Measurements from ENCODE around the gene MOAP1.
"Not testable (repeated sequence)": the region's sequence is repeated elsewhere in the genome, so short reads cannot be mapped to it uniquely, and the experiment has no call there.

MOAP1 gene, protein sequence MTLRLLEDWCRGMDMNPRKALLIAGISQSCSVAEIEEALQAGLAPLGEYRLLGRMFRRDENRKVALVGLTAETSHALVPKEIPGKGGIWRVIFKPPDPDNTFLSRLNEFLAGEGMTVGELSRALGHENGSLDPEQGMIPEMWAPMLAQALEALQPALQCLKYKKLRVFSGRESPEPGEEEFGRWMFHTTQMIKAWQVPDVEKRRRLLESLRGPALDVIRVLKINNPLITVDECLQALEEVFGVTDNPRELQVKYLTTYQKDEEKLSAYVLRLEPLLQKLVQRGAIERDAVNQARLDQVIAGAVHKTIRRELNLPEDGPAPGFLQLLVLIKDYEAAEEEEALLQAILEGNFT

DNA sequence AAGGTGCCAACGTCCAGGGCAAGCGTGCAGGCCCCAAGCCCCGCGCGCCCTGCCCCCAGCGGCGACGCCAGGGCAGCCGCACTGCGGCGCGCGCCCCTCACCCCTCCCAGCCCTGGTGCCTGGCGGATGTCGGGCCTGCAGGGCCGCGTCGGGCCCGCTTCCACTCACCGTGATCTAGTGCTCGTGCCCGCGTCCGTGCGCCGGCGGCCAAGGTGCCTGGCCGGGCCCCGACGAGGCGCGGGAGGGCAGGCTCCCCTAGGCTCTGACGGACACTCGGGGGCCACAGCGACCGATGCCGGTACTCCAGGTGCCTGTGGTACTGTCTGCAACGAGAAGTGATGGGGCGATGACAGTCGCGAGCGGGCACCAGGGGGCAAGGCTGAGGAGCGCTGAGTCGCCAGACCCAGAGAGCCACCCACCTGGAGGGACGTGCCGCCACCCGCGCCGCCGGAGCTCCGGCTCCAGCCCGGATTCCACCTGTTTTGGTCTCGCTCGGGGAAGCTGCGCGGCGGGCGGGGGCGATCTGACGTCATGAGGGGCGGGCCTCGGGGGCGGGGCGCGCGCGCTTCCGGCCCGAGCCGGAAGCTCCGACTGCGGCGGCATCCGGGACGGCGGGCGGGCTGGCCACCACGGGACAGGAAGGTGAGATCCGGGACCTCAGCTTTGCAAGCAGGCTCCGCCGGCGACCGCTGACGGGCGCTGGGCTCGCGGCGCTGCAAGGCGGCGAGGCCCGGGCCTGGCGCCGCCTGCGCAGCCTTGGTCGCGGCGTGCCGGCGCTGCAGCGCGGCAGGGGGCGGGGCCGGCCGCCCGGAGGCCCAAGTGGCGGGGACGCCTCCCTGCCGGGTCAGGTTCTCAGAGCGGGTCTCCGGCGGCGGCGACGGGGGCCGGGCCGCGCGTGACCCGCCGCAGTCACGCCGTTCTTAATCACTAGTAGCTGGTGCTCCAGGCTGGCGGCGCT lies at the start of gene MOAP1, which contains the start of gene LYSET:
Gene MOAP1, minus strand, starts transcription at position 507 of the 958 bp plus-strand sequence. CDS start 655 bp downstream, outside the sequence.
Gene LYSET, plus strand, starts transcription at position 927 of the 958 bp plus-strand sequence. CDS start 89 bp downstream, outside the sequence.
- no peak for DNase-seq (ENCODE audit: low read depth, low spot score)

DNA sequence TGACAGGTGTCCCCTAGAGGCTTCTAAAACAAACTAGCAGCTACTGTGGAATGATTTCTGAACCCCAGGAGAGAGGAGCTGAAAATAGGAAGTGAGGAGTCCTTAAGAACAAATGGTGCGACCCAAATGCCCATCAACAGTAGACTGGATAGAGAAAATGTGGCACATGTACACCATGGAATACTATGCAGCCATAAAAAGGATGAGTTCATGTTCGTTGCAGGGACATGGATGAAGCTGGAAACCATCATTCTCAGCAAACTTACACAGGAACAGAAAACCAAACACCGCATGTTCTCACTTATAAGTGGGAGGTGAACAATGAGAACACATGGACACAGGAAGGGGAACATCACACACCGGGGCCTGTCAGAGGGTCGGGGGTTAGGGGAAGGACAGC lies 48.4 kb upstream of the MOAP1 start:
- DNase-seq (ENCODE audit: low read depth, low spot score), result not testable (repeated sequence)

- DNase-seq (ENCODE audit: low read depth, low spot score), result no peak
These were observed 47.5 kb upstream of the MOAP1 start for GRCh38 chr14:93232159-93232558.

DNA sequence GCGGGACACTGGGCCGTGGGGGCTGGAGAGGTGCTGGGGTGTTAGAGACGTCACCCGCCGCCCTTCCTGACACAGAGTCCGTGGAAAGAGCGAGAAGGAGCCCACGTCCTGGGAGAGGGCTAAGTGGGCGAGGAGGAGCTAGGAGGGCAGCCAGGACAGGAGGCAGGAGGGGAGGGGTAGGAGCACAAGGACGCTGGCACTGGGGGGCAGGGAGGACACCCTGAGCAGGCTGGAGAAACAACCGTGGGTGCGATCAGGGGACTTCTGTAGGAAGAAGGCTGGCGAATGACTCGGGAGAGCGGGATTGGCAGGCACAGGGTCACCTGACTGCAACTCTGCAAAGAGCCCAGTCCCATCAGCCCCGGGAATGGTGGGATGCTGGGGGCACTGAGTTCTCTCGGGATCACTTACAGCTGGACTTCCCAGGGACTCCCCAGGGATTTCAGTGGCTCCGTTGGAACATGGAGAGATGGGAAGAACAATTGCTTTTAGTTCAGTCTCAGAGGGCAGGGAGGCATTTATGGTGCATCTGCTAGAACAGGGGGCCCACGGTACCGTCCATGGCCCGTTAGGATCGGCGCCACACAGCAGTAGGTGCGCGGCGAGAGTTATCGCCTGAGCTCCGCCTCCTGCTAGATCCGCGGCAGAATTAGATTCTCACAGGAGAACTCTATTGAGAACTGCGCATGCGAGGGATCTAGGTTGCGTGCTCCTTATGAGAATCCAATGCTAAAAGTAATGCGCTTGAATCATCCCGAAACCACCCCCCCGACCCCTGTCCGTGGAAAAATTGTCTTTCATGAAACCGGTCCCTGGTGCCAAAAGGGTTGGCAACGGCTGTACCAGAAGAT lies 46.7 kb upstream of the MOAP1 start:
- no peak for DNase-seq (ENCODE audit: low read depth, low spot score)

GRCh38 chr14:93230539-93230938 lies 45.8 kb upstream of the MOAP1 start:
- DNase-seq (ENCODE audit: low read depth, low spot score), result no peak

- DNase-seq (ENCODE audit: low read depth, low spot score), result no peak
These were observed 43.9 kb upstream of the MOAP1 start for GRCh38 chr14:93228550-93228949.

DNA sequence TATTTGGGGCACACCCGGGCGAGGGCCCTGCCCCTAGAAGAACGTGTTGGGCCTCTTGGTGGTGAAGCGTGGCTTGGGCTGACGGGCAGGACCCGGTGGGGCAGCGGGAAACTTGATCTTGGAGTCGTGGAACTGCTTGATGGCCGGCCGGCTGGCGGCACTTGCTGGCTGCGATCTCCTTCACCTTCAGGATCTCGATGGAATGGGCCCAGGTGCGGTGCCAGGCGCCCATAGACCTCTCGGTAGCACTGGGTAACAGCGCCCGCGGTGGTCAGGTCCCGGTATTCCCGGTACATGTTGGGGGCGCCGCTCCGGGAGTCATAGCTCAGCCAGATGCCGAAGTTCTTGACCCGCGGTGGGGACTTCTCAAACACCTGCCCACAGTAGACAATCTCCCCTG lies 38.9 kb upstream of the MOAP1 start:
- DNase-seq (ENCODE audit: low read depth, low spot score), result no peak

DNA sequence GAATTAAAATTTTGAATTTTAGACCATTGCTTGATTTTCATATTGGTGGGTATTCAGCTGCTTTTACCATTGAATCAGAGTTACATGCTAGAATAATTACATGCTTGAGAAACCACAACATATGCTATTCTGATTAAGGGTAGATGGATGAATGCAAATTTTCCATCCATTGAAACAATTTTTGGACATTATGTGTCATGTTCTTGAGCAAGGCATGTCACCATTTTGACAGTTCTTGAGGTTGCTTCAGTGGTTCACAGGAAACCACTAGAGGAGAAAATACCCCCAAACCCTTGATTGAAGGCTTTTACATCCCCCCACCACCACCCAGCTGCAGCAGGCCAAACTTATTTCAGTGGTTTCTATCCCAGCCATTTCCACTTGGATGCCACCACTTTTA lies 35.8 kb upstream of the MOAP1 start:
- no peak for DNase-seq (ENCODE audit: low read depth, low spot score)

DNA sequence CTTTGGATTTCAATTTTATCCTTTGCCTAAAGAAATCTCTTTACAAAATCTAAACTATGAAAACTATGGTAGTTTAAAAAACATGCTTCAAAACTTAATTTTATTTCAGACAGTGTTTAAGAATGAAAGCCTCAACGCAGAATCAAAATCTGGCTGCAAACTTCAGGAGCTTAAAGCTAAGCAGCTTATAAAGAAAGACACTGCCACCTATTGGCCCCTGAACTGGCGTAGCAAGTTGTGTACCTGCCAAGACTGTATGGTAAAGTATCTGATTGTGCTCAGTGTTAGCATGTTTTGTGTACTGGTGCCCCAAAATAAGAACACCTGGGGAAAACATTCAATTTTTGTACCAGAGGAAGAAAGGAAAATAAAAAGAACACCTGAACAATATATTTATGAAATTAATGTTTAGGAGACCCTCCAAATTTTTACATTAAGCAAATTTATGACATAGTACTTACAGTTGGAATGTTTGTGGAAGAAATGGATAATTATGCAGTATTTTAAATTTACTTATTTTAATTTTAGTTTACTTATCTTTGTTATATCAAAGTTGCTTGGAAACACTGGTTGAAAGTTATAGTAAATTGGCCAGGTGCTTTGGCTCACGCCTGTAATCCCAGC lies 34.5 kb upstream of the MOAP1 start:
- peak; percentile 25 for DNase-seq (ENCODE audit: low read depth, low spot score)

GRCh38 chr14:93214598-93214997 lies 29.9 kb upstream of the MOAP1 start:
- no peak for DNase-seq (ENCODE audit: low read depth, low spot score)

GRCh38 chr14:93212432-93212831 lies 27.7 kb upstream of the MOAP1 start:
- DNase-seq (ENCODE audit: low read depth, low spot score), result no peak

DNA sequence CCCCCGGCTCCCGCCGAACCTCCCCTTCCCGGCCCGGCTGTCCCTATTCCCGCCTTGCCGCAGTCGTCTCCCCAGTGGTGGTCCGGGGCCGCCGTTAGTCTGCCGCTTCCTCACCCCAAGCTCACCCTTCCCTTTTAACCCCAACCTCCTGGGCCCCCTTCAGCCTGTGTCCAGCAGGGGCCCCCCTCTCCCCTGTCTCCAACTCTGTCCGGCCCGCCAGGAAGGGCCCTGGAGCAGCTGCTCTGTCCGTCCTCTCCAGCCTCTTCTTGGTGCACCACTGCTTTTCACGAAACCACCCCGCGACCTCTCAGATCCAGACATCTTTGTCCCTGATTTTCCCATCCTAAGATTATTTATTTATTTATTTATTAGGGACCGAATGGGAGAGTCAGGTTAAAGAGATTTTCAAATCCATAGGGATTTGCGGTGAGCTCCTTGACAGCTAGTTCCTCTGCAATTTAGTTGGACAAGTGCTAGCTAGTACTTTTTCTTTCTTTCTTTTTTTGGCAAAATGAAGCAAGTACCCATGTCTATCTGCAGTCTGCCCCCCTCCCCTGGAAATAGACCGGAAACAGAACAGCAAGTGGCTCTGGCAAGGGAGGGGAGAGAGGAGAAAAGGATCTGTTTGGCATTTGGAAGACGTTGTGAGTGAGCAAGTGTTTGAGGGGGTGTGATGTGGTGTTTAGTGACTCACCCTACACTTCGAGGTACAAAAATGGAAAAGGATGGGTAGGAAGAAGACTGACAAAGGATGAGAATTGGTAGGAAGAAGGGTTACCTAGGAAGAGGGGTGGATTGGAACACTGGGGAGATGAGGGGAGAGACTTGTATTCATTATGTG lies 23.0 kb upstream of the MOAP1 start:
- no peak for DNase-seq (ENCODE audit: low read depth, low spot score)

GRCh38 chr14:93206793-93207467 lies 22.2 kb upstream of the MOAP1 start, which contains the start of the genes GON7 and UBR7:
Gene GON7 (minus strand): TSS chr14:93207065. CDS start chr14:93207037, 28 bp downstream.
Gene UBR7 (plus strand): TSS chr14:93207256. CDS start chr14:93207292, 36 bp downstream.
- peak; percentile 95 for DNase-seq (ENCODE audit: low read depth, low spot score)

- no peak for DNase-seq (ENCODE audit: low read depth, low spot score)
These were observed 16.5 kb upstream of the MOAP1 start for GRCh38 chr14:93201155-93201704.

GRCh38 chr14:93200553-93200952 lies 15.9 kb upstream of the MOAP1 start:
- DNase-seq (ENCODE audit: low read depth, low spot score), result no peak

DNA sequence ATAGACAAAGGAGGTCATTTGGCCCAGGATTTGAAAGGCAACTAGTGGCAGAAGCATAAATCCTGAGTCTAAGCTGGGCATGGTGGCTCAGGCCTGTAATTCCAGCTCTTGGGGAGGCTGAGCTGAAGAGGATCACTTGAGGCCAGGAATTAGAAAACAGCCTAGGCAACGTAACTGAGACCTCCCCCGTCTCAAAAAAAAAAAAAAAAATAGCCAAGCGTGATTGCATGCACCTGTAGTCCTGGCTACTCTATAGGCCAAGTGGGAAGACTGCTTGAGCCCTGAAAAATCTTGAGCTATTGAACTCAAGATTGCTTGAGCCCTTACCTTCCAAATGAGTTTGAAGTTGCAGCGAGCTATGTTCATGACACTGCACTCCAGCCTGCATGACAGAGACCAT lies 14.3 kb upstream of the MOAP1 start:
- DNase-seq (ENCODE audit: low read depth, low spot score), result no peak

GRCh38 chr14:93195316-93195999 lies 10.8 kb upstream of the MOAP1 start:
- no peak for DNase-seq (ENCODE audit: low read depth, low spot score)

DNA sequence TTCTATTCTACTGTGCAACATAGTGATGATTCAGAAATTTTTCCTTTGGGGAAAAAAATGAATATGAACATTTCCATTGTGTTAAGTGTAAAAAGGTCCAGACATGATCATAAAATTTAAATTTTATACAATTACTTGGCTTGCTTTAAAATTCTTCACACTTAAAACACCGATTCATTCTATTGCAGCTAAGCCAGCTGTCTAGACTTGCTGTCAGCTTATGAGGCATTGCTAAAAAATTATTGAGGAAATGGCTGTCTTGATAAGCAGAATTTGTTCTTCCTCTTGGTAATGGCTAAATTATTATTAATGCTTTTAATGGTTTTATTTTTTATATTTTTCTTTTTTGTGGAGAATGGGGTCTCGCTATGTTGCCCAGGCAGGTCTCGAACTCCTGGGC lies 2.3 kb upstream of the MOAP1 start:
- DNase-seq (ENCODE audit: low read depth, low spot score), result no peak
